HEK293 (cell line): ENCODE measurements around the gene ROPN1L.

Experiments used
- CTCF ChIA-PET: fragments of 350-600 bp; formaldehyde crosslinking; extraction: SDS; loops from one replicate; lab custom pipeline; 2021; ENCODE audit warnings: antibody characterized with exemption; lab: Yijun Ruan, JAX
- POLR2A ChIA-PET: fragments of 300-600 bp; formaldehyde crosslinking; extraction: SDS; loops from one replicate; lab custom pipeline; 2020; ENCODE audit warnings: antibody characterized with exemption, inconsistent platforms; lab: Yijun Ruan, JAX
- H3K27ac ChIP-seq: fragments of 200-500 bp; sonication (Bioruptor generic); 2 replicates; pipeline ENCODE4 v1.5.1; 2014; ENCODE audit warnings: low read depth, low read length, control low read depth, inconsistent platforms; ENCODE audit errors: extremely low read depth
- H3K36me3 ChIP-seq, 2 experiments: fragments of 200-500 bp in 1 of 2; sonication (Bioruptor generic) in 1 of 2; 1 replicate in 1 of 2; 2 replicates in 1 of 2; pipeline ENCODE4 v1.5.1; 2014 to 2017; ENCODE audit warnings: inconsistent platforms in 2 of 2, low read length in 2 of 2; ENCODE audit not compliant: control insufficient read depth in 2 of 2, insufficient read depth in 1 of 2
- H3K4me1 ChIP-seq: fragments of 200-500 bp; sonication (Bioruptor generic); 2 replicates; pipeline ENCODE4 v1.5.1; 2014; ENCODE audit warnings: mild to moderate bottlenecking, low read length, inconsistent platforms; ENCODE audit not compliant: control insufficient read depth, insufficient read depth
- H3K4me3 ChIP-seq: 2 replicates; pipeline ENCODE4 v1.5.1; 2011; ENCODE audit warnings: low read depth, mild to moderate bottlenecking, control low read depth, low read length, moderate library complexity
- H3K9me3 ChIP-seq: fragments of 200-500 bp; sonication (Bioruptor generic); 2 replicates; pipeline ENCODE4 v1.5.1; 2014; ENCODE audit warnings: low read depth, low read length, inconsistent platforms; ENCODE audit not compliant: control insufficient read depth, insufficient read depth
- KLF7 ChIP-seq: fragments of 450-650 bp; formaldehyde crosslinking; IDR thresholded peaks from 2 replicates; pipeline ENCODE4 v1.5.1; 2016; ENCODE audit warnings: missing biosample characterization, missing genetic modification characterization, borderline replicate concordance
- SP7 ChIP-seq: fragments of 450-650 bp; formaldehyde crosslinking; IDR thresholded peaks from 2 replicates; pipeline ENCODE4 v1.5.1; 2016; ENCODE audit warnings: missing biosample characterization, missing genetic modification characterization
- ZBTB17 ChIP-seq: fragments of 450-650 bp; formaldehyde crosslinking; IDR thresholded peaks from 2 replicates; pipeline ENCODE4 v1.5.1; 2016; ENCODE audit warnings: missing biosample characterization, missing genetic modification characterization
- ZBTB20 ChIP-seq: fragments of 450-650 bp; formaldehyde crosslinking; IDR thresholded peaks from 2 replicates; pipeline ENCODE4 v1.5.1; 2016; ENCODE audit warnings: missing biosample characterization, missing genetic modification characterization
- ZNF132 ChIP-seq: fragments of 450-650 bp; formaldehyde crosslinking; IDR thresholded peaks from 2 replicates; pipeline ENCODE4 v1.5.1; 2017; ENCODE audit warnings: missing biosample characterization, missing genetic modification characterization, borderline replicate concordance
- ZNF174 ChIP-seq: fragments of 450-650 bp; formaldehyde crosslinking; IDR thresholded peaks from 2 replicates; pipeline ENCODE4 v1.5.0; 2017; ENCODE audit warnings: missing biosample characterization, mild to moderate bottlenecking, missing genetic modification characterization
- ZNF223 ChIP-seq: fragments of 450-650 bp; formaldehyde crosslinking; IDR thresholded peaks from 2 replicates; pipeline ENCODE4 v1.5.1; 2016; ENCODE audit warnings: missing biosample characterization, missing genetic modification characterization
- ZNF37A ChIP-seq: fragments of 450-650 bp; IDR thresholded peaks from 2 replicates; pipeline ENCODE4 v1.5.1; 2018; ENCODE audit warnings: missing biosample characterization, missing genetic modification characterization
- ZNF416 ChIP-seq: fragments of 450-650 bp; formaldehyde crosslinking; IDR thresholded peaks from 2 replicates; pipeline ENCODE4 v1.5.1; 2016; ENCODE audit warnings: missing biosample characterization, missing genetic modification characterization
- ZNF473 ChIP-seq: fragments of 450-650 bp; formaldehyde crosslinking; IDR thresholded peaks from 2 replicates; pipeline ENCODE4 v1.5.1; 2017; ENCODE audit warnings: missing biosample characterization, missing genetic modification characterization
- ZNF501 ChIP-seq: fragments of 450-650 bp; formaldehyde crosslinking; IDR thresholded peaks from 2 replicates; pipeline ENCODE4 v1.5.1; 2016; ENCODE audit warnings: missing biosample characterization, missing genetic modification characterization
- ZNF571 ChIP-seq: fragments of 450-650 bp; formaldehyde crosslinking; IDR thresholded peaks from 2 replicates; pipeline ENCODE4 v1.5.0; 2017; ENCODE audit warnings: missing biosample characterization, missing genetic modification characterization
- ZNF596 ChIP-seq: fragments of 450-650 bp; IDR thresholded peaks from 2 replicates; pipeline ENCODE4 v1.5.0; 2018; ENCODE audit warnings: missing biosample characterization, mild to moderate bottlenecking, missing genetic modification characterization, moderate library complexity
- ZNF610 ChIP-seq: fragments of 450-650 bp; formaldehyde crosslinking; IDR thresholded peaks from 2 replicates; pipeline ENCODE4 v1.5.1; 2016; ENCODE audit warnings: missing biosample characterization, missing genetic modification characterization, borderline replicate concordance
- ZNF626 ChIP-seq: fragments of 450-650 bp; sonication (Bioruptor Pico); formaldehyde crosslinking; IDR thresholded peaks from 2 replicates; pipeline ENCODE4 v1.5.1; 2018; ENCODE audit warnings: missing biosample characterization, missing genetic modification characterization, inconsistent platforms
- ZNF664 ChIP-seq: fragments of 450-650 bp; formaldehyde crosslinking; IDR thresholded peaks from 2 replicates; pipeline ENCODE4 v1.5.1; 2016; ENCODE audit warnings: missing biosample characterization, missing genetic modification characterization
- ZNF707 ChIP-seq: fragments of 450-650 bp; formaldehyde crosslinking; IDR thresholded peaks from 2 replicates; pipeline ENCODE4 v1.5.1; 2016; ENCODE audit warnings: missing biosample characterization, missing genetic modification characterization
- ZNF747 ChIP-seq: fragments of 450-650 bp; formaldehyde crosslinking; IDR thresholded peaks from 2 replicates; pipeline ENCODE4 v1.5.1; 2016; ENCODE audit warnings: missing biosample characterization, missing genetic modification characterization
- ZNF768 ChIP-seq: fragments of 450-650 bp; formaldehyde crosslinking; IDR thresholded peaks from 2 replicates; pipeline ENCODE4 v1.5.1; 2018; ENCODE audit warnings: missing biosample characterization, mild to moderate bottlenecking, missing genetic modification characterization
- ZNF830 ChIP-seq: fragments of 450-650 bp; IDR thresholded peaks from 2 replicates; pipeline ENCODE4 v1.5.0; 2018; ENCODE audit warnings: missing biosample characterization, missing genetic modification characterization, low read depth, mild to moderate bottlenecking, moderate library complexity
- ZXDB ChIP-seq: fragments of 450-650 bp; formaldehyde crosslinking; IDR thresholded peaks from 2 replicates; pipeline ENCODE4 v1.5.1; 2016; ENCODE audit warnings: missing biosample characterization, missing genetic modification characterization
- TF ChIP-seq, protein P1 (sequence below): fragments of 450-650 bp; formaldehyde crosslinking; IDR thresholded peaks from 2 replicates; pipeline ENCODE4 v1.5.1; 2016; ENCODE audit warnings: missing biosample characterization, missing genetic modification characterization
- TF ChIP-seq, protein P2 (sequence below): fragments of 450-650 bp; formaldehyde crosslinking; IDR thresholded peaks from 2 replicates; pipeline ENCODE4 v1.5.1; 2016; ENCODE audit warnings: missing biosample characterization, missing genetic modification characterization
- TF ChIP-seq, protein P3 (sequence below): fragments of 450-650 bp; formaldehyde crosslinking; IDR thresholded peaks from 2 replicates; pipeline ENCODE4 v1.5.1; 2016; ENCODE audit warnings: missing biosample characterization, missing genetic modification characterization
- TF ChIP-seq, protein P4 (sequence below): fragments of 450-650 bp; formaldehyde crosslinking; IDR thresholded peaks from 2 replicates; pipeline ENCODE4 v1.5.1; 2017; ENCODE audit warnings: missing biosample characterization, mild to moderate bottlenecking, missing genetic modification characterization, moderate library complexity
- TF ChIP-seq, protein P5 (sequence below): fragments of 450-650 bp; formaldehyde crosslinking; IDR thresholded peaks from 2 replicates; pipeline ENCODE4 v1.5.1; 2017; ENCODE audit warnings: missing biosample characterization, missing genetic modification characterization
- TF ChIP-seq, protein P6 (sequence below): fragments of 450-650 bp; formaldehyde crosslinking; IDR thresholded peaks from 2 replicates; pipeline ENCODE4 v1.5.1; 2016; ENCODE audit warnings: missing biosample characterization, missing genetic modification characterization

ROPN1L gene

DNA sequence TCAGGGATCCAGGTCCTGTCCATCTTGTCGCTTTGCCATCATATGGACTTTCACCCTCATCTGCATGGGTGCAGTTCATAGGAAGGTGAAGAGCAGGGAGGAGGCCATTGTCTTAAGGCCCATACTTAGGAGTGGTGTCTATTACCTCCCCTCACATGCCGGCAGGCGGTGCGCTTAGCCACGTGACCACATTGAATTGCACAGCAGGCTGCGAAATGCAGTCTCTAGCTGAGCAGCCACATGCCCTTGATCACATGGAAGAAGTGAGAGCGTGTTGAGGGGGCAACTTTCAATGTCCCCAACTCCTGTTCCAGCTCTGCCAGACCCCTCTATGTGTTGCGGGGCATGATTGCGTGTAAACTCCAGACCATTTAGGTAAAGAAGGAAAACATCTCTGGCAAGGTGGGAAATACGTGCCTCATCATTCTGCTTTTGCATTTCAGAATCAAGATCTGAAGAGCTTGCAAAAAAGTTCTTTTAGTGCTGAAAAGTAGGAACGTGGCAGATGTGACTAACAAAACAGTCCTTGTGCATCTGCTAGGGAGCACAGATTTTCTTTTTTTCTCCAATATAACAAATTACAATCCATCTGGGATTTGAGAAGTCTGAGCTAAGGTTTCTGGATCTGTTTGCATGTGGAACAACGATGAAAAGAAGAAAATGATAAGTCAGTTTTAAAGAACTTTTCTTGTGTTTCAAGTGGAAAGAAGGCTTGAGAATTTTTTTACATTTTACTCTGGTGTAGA lies 34.4 kb downstream of the ROPN1L start:
- CTCF ChIA-PET: interaction anchor here (0.8 kb wide), 1 partner anchor 151 kb away, joined by 3 read pairs; no protein-coding TSS in a partner anchor
- POLR2A ChIA-PET: interaction anchor here (0.5 kb wide), 1 partner anchor 158 kb away, joined by 5 read pairs; no protein-coding TSS in a partner anchor
- no peaks in the 10 kb centered on the region for H3K9me3 ChIP-seq
- H3K4me1 ChIP-seq: peaks cover 3% of the 10 kb centered on the region; the same call in 1 of the 2 replicates
- TF ChIP-seq ZNF626 (tag by site-specific recombination) (no peak), ZNF707 (tag by site-specific recombination) (no peak), ZNF174 (tag by site-specific recombination) (no peak), ZBTB17 (tag by site-specific recombination) (no peak), ZNF416 (tag by site-specific recombination) (no peak), ZNF571 (tag by site-specific recombination) (no peak), ZNF664 (tag by site-specific recombination) (no peak), ZNF830 (tag by site-specific recombination) (no peak), ZNF747 (tag by site-specific recombination) (no peak), ZNF473 (tag by site-specific recombination) (no peak), ZNF768 (no peak), ZNF610 (tag by site-specific recombination) (no peak), ZNF223 (tag by site-specific recombination) (no peak)
- TF ChIP-seq, protein P1, sequence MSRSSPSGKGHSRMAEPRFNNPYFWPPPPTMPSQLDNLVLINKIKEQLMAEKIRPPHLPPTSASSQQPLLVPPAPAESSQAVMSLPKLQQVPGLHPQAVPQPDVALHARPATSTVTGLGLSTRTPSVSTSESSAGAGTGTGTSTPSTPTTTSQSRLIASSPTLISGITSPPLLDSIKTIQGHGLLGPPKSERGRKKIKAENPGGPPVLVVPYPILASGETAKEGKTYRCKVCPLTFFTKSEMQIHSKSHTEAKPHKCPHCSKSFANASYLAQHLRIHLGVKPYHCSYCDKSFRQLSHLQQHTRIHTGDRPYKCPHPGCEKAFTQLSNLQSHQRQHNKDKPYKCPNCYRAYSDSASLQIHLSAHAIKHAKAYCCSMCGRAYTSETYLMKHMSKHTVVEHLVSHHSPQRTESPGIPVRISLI (tag by site-specific recombination): no peak
- TF ChIP-seq, protein P2, sequence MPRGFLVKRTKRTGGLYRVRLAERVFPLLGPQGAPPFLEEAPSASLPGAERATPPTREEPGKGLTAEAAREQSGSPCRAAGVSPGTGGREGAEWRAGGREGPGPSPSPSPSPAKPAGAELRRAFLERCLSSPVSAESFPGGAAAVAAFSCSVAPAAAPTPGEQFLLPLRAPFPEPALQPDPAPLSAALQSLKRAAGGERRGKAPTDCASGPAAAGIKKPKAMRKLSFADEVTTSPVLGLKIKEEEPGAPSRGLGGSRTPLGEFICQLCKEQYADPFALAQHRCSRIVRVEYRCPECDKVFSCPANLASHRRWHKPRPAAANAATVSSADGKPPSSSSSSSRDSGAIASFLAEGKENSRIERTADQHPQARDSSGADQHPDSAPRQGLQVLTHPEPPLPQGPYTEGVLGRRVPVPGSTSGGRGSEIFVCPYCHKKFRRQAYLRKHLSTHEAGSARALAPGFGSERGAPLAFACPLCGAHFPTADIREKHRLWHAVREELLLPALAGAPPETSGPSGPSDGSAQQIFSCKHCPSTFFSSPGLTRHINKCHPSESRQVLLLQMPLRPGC (tag by site-specific recombination): no peak
- TF ChIP-seq, protein P3, sequence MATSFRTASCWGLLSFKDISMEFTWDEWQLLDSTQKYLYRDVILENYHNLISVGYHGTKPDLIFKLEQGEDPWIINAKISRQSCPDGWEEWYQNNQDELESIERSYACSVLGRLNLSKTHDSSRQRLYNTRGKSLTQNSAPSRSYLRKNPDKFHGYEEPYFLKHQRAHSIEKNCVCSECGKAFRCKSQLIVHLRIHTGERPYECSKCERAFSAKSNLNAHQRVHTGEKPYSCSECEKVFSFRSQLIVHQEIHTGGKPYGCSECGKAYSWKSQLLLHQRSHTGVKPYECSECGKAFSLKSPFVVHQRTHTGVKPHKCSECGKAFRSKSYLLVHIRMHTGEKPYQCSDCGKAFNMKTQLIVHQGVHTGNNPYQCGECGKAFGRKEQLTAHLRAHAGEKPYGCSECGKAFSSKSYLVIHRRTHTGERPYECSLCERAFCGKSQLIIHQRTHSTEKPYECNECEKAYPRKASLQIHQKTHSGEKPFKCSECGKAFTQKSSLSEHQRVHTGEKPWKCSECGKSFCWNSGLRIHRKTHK (tag by site-specific recombination): no peak
- TF ChIP-seq, protein P4, sequence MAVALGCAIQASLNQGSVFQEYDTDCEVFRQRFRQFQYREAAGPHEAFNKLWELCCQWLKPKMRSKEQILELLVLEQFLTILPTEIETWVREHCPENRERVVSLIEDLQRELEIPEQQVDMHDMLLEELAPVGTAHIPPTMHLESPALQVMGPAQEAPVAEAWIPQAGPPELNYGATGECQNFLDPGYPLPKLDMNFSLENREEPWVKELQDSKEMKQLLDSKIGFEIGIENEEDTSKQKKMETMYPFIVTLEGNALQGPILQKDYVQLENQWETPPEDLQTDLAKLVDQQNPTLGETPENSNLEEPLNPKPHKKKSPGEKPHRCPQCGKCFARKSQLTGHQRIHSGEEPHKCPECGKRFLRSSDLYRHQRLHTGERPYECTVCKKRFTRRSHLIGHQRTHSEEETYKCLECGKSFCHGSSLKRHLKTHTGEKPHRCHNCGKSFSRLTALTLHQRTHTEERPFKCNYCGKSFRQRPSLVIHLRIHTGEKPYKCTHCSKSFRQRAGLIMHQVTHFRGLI (tag by site-specific recombination): no peak
- TF ChIP-seq, all 188 proteins: peak for 0
- Histone ChIP-seq H3K27ac (no peak overlapping the region), H3K4me3 (no peak overlapping the region), H3K36me3 (no peaks in the 10 kb centered on the region)

DNA sequence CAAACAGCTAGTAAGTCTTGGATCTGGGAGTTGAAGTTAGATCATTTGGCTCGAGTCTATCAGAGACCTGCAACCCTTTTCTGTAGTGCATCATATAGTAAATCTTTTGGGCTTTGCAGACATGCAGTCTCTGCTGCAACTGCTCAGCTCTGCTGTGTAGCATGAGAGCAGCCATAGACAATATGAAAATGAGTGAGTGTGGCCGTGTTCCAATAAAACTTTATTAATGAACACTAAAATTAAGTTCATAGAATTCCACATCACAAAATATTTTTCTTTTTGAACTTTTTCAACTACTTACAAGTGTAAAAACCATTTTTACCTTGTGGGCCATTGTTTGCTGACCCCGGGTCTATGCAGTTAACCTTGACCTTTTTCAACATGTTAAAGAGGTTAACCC lies 35.2 kb downstream of the ROPN1L start:
- no peak overlapping the region for H3K4me3 ChIP-seq
- no peaks in the 10 kb centered on the region for H3K9me3 ChIP-seq
- ChIA-PET CTCF (interaction anchor here (0.8 kb wide), 1 partner anchor 151 kb away, joined by 3 read pairs; no protein-coding TSS in a partner anchor), POLR2A (interaction anchor here (0.5 kb wide), 1 partner anchor 157 kb away, joined by 5 read pairs; no protein-coding TSS in a partner anchor)
- peaks cover 3% of the 10 kb centered on the region; the same call in 1 of the 2 replicates for H3K4me1 ChIP-seq
- no peak overlapping the region for H3K27ac ChIP-seq
- no peaks in the 10 kb centered on the region for H3K36me3 ChIP-seq
- TF ChIP-seq ZNF501 (tag by site-specific recombination) (no peak), ZNF596 (tag by site-specific recombination) (no peak), ZNF707 (tag by site-specific recombination) (no peak), ZNF37A (tag by site-specific recombination) (no peak), ZNF132 (tag by site-specific recombination) (no peak), KLF7 (no peak), ZNF174 (tag by site-specific recombination) (no peak), ZBTB20 (no peak), ZXDB (tag by site-specific recombination) (no peak), SP7 (tag by site-specific recombination) (no peak)
- TF ChIP-seq, protein P5, sequence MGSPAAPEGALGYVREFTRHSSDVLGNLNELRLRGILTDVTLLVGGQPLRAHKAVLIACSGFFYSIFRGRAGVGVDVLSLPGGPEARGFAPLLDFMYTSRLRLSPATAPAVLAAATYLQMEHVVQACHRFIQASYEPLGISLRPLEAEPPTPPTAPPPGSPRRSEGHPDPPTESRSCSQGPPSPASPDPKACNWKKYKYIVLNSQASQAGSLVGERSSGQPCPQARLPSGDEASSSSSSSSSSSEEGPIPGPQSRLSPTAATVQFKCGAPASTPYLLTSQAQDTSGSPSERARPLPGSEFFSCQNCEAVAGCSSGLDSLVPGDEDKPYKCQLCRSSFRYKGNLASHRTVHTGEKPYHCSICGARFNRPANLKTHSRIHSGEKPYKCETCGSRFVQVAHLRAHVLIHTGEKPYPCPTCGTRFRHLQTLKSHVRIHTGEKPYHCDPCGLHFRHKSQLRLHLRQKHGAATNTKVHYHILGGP: no peak
- TF ChIP-seq, protein P6, sequence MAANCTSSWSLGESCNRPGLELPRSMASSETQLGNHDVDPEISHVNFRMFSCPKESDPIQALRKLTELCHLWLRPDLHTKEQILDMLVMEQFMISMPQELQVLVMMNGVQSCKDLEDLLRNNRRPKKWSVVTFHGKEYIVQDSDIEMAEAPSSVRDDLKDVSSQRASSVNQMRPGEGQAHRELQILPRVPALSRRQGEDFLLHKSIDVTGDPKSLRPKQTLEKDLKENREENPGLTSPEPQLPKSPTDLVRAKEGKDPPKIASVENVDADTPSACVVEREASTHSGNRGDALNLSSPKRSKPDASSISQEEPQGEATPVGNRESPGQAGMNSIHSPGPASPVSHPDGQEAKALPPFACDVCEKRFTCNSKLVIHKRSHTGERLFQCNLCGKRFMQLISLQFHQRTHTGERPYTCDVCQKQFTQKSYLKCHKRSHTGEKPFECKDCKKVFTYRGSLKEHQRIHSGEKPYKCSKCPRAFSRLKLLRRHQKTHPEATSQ (tag by site-specific recombination): no peak
